ENCODE results near the gene SZT2.

DNA sequence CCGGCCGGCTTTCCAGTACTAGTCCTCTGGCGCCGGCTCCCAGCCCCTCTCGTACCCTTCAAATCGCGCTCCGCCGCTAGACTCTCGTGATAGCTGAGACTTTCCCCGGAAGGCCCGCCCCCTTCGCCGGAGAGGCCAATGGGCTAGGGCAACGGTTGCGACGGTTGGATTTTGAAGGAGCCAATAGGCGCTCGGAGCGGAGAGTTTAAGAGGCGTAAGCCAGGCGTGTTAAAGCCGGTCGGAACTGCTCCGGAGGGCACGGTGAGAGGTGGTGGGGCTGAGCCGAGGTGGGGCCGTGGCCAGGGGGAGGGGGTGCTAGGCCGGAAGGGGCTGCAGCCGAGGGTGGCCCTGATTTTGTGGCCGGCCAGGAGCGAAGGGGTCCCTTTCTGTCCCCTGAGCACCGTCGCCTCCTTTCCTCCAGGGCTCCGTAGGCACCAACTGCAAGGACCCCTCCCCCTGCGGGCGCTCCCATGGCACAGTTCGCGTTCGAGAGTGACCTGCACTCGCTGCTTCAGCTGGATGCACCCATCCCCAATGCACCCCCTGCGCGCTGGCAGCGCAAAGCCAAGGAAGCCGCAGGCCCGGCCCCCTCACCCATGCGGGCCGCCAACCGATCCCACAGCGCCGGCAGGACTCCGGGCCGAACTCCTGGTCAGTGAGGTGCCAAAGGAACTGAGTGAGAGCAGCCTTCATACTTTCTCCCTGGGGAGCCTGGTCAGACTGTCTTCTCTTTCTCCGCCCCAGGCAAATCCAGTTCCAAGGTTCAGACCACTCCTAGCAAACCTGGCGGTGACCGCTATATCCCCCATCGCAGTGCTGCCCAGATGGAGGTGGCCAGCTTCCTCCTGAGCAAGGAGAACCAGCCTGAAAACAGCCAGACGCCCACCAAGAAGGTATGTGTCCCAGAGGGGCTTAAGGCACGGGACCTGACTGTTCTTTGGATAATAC is 30.7 kb upstream of the SZT2 start, which contains the start of gene CDC20:
- TF ChIP-seq, protein P1, sequence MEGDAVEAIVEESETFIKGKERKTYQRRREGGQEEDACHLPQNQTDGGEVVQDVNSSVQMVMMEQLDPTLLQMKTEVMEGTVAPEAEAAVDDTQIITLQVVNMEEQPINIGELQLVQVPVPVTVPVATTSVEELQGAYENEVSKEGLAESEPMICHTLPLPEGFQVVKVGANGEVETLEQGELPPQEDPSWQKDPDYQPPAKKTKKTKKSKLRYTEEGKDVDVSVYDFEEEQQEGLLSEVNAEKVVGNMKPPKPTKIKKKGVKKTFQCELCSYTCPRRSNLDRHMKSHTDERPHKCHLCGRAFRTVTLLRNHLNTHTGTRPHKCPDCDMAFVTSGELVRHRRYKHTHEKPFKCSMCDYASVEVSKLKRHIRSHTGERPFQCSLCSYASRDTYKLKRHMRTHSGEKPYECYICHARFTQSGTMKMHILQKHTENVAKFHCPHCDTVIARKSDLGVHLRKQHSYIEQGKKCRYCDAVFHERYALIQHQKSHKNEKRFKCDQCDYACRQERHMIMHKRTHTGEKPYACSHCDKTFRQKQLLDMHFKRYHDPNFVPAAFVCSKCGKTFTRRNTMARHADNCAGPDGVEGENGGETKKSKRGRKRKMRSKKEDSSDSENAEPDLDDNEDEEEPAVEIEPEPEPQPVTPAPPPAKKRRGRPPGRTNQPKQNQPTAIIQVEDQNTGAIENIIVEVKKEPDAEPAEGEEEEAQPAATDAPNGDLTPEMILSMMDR (conservative IDR thresholded peaks at IDR 0.05; ENCODE audit: low read length), result no peak
- TF ChIP-seq EZH2phosphoT487 (IDR thresholded peaks at IDR 0.05; ENCODE audit: borderline replicate concordance, low read depth, low read length), result no peak

Data from OCI-LY7 (cell line).